COLO668 (cell line): ENCODE data around the gene NAP1L3.

Experiments
- DNase-seq: peaks from one replicate; lab custom pipeline; 2025; ENCODE audit not compliant: unreplicated experiment; lab: John Stamatoyannopoulos, UW

NAP1L3 gene, protein sequence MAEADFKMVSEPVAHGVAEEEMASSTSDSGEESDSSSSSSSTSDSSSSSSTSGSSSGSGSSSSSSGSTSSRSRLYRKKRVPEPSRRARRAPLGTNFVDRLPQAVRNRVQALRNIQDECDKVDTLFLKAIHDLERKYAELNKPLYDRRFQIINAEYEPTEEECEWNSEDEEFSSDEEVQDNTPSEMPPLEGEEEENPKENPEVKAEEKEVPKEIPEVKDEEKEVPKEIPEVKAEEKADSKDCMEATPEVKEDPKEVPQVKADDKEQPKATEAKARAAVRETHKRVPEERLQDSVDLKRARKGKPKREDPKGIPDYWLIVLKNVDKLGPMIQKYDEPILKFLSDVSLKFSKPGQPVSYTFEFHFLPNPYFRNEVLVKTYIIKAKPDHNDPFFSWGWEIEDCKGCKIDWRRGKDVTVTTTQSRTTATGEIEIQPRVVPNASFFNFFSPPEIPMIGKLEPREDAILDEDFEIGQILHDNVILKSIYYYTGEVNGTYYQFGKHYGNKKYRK

DNA sequence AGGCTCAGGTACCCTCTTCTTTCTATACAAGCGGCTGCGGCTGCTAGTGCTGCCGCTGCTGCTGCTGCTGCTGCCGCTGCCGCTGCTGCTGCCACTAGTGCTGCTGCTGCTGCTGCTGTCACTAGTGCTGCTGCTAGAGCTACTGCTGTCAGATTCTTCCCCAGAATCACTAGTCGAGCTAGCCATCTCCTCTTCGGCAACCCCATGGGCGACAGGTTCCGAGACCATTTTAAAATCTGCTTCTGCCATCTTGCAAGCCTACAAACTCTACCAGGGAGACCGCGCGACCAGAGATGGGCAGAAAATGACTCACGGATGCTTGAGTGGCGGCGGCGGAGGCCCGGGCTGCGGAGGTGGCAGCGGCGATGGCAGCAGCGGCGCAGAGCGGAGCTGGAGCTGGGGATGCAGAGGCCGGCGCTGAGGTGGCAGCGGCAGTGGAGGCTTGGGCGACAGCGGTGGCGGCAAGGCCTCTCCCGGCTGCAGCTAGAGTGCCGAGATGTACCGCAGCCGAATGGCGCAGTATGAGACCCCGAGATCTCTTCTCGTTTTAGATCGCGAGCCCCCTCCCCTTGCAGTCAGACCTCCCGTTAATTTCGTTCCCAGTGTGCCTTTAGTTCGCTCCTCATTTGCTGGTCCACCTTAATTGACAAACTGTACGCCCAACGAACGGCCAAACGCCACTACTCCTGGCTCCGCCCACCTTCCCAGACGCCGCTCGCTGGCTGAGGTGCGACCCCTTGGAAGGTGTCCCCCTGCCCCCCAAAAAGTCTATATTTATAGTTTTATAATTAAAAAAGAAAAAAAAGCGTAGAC, at the start of gene NAP1L3:
Gene NAP1L3, minus strand, starts transcription at position 523 of the 813 bp plus-strand sequence. Its CDS starts 274 bp downstream, at position 249.
- DNase-seq, result peak; percentile 15

DNA sequence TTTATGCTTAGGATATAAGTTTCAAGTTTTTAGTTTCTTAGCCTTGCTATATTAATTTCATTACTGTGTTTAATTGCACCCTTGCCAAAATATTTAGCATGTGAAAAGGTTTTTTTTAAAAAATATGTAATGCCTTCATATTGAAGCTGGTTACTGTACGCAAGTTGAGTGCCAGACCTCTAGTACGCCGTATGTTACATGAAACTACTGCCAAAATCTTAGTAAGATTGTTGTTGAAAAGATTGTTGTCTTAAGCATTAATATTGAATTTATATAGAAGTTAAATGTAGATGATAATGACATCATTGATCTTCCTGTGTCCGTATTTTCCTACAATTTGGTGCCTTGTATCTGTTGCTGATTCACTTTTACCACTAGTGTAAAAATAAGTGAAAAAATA, 37.7 kb upstream of the NAP1L3 start:
- DNase-seq, result no peak

DNA sequence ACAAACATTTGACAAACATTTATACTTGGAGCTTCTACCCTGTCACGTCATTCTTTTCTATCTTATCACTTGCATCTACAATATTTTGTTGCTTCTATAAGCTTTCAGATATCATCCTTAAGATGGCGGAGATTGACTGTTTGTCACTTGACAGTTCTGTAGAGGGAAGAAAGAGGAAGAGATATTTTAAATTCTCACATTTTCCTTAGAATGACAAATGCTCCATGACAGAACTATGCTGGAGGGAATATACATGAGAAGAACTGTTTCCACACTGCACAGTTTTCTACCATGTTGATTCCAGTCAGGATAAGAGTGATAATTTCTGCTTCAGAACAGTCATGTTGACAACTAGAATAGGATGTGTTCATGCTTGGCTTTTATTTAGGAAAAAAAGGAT, 30.3 kb upstream of the NAP1L3 start:
- DNase-seq, result no peak

DNA sequence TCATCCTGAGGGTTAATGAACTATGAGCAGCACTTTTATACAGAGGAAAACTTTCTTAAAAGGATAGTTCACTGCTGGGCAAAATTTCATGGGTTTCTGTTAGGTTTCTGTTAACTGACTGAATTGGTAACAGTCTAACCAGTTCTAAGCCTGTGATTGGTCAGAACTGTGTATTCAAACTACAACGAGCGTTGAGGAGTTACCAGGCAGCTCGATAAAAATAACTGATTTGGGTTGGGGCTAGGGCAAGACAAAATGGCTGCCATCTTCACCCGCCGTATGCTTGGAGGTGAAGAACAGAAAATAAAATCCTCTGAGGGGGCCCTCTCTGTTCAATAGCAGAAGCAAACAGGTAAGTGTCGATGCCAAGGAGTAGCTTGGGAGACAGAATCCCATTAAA, 22.6 kb upstream of the NAP1L3 start:
- no peak for DNase-seq

DNA sequence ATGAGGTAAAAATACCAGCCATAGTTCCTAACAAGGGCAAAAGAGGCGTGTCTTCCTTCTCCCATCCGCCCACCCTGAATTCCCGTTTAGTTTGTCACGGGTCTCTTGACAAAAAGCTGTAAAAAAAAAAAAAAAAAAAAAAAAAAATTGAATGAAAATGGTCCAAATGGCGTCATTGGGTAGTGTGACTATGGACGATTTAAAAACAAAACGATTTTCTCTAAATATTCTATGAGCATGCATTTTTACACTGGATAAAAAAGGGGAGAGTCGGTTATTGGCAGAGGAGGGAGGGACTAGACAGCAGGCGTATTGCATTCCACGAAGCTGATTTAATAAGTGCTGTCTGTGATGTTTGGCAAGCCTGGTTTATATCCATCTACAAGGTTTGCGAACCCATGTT, 492 bp upstream of the NAP1L3 start, which contains the start of gene FAM133A:
Gene FAM133A, plus strand, starts transcription at position 338 of the 403 bp plus-strand sequence. CDS start 35,214 bp downstream, outside the sequence.
- DNase-seq, result no peak

DNA sequence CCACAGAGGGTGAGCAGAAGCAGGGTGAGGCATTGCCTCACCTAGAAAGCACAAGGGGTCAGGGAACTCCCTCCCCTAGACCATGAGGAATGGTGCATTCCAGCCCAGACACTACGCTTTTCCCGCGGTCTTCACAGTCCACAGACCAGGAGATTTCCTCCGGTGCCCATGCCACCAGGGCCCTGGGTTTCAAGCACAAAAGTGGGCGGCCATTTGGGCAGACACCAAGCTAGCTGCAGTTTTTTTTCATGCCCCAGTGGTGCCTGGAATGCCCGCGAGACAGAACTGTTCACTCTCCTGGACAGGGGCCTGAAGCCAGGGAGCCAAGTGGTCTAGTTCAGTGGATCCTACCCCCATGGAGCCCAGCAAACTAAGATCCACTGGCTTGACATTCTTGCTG, 12.8 kb downstream of the NAP1L3 start:
- no peak for DNase-seq

DNA sequence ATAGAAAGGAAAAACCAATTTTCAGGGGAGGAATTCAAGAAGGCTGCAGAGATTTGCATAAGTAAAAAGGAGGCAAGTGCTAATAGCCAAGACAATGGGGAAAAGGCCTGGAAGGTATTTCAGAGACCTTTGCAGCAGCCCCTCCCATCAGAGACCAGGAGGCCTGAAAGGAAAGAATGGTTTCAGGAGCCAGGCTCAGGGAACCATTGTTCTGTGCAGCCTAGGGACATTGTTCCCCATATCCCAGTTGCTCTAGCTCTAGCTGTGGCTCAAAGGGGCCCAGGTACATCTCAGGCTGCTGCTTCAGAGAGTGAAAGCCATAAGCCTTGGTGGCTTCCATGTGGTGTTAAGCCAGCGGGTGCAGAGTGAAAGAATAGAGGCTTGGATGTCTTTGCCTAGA, 24.0 kb downstream of the NAP1L3 start:
- DNase-seq, result no peak

DNA sequence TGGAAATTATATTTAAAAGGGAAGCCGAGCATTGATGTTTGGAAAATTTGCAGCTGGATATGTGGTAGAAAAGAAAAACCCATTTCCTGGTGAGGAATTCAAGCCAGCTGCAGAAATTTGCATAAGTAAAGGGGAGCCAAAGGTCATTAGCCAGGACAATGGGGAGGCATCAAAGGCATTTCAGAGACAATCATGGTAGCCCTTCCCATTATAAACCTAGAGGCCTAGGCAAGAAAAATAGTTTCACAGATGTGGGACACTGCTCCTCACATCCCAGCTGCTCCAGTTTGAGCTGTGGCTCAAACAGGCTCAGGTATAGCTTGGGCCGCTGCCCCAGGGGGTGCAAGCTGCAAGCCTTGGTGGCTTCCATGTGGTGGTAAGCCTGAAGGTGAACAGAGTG, 35.8 kb downstream of the NAP1L3 start:
- DNase-seq, result no peak
